Eye (tissue), 1 donor: ENCODE measurements around the gene DNAH6.
A peak's percentile ranks its signal among the peaks of the same experiment; 100 is the strongest.

Source experiments
- DNase-seq: peaks from one replicate; pipeline ENCODE4 v3.0.0-alpha.2; 2015

DNAH6 gene

GRCh38 chr2:84636080-84636971, 120.0 kb downstream of the DNAH6 start:
- no peak for DNase-seq

- DNase-seq = peak; percentile 82
Observed at GRCh38 chr2:84639751-84640150, 123.5 kb downstream of the DNAH6 start.

GRCh38 chr2:84640411-84640810, 124.1 kb downstream of the DNAH6 start:
- peak; percentile 3 for DNase-seq

- no peak for DNase-seq
Observed at GRCh38 chr2:84641021-84641420, 124.7 kb downstream of the DNAH6 start.

GRCh38 chr2:84643991-84644390, 127.7 kb downstream of the DNAH6 start:
- DNase-seq = peak; percentile 20

- DNase-seq = no peak
Observed at GRCh38 chr2:84646514-84646913, 130.2 kb downstream of the DNAH6 start.

GRCh38 chr2:84647267-84647666, 131.0 kb downstream of the DNAH6 start:
- no peak for DNase-seq

GRCh38 chr2:84649058-84649457, 132.8 kb downstream of the DNAH6 start:
- no peak for DNase-seq

- DNase-seq = no peak
Observed at GRCh38 chr2:84649487-84650142, 133.3 kb downstream of the DNAH6 start.

- no peak for DNase-seq
Observed at GRCh38 chr2:84652431-84652830, 136.1 kb downstream of the DNAH6 start.

GRCh38 chr2:84653302-84653701, 137.0 kb downstream of the DNAH6 start:
- DNase-seq = no peak

- no peak for DNase-seq
Observed at GRCh38 chr2:84654414-84654813, 138.1 kb downstream of the DNAH6 start.

GRCh38 chr2:84669122-84669521, 152.8 kb downstream of the DNAH6 start:
- no peak for DNase-seq

- DNase-seq = no peak
Observed at GRCh38 chr2:84674099-84674498, 157.8 kb downstream of the DNAH6 start.

GRCh38 chr2:84674586-84674985, 158.3 kb downstream of the DNAH6 start:
- no peak for DNase-seq

GRCh38 chr2:84676295-84676694, 160.0 kb downstream of the DNAH6 start:
- DNase-seq = no peak

GRCh38 chr2:84678214-84678613, 161.9 kb downstream of the DNAH6 start:
- no peak for DNase-seq

- DNase-seq = no peak
Observed at GRCh38 chr2:84686783-84687476, 170.6 kb downstream of the DNAH6 start.

GRCh38 chr2:84687498-84688149, 171.3 kb downstream of the DNAH6 start:
- DNase-seq = no peak

- DNase-seq = no peak
Observed at GRCh38 chr2:84690225-84690624, 173.9 kb downstream of the DNAH6 start.

- no peak for DNase-seq
Observed at GRCh38 chr2:84694088-84694622, 177.9 kb downstream of the DNAH6 start.

- no peak for DNase-seq
Observed at GRCh38 chr2:84697895-84698294, 181.6 kb downstream of the DNAH6 start.

GRCh38 chr2:84700006-84700405, 183.7 kb downstream of the DNAH6 start:
- DNase-seq = no peak
